DMS 273 (cell line): ENCODE results near the gene MYO18B.

Experiments used
- DNase-seq: peaks from one replicate; lab custom pipeline; 2025; ENCODE audit not compliant: unreplicated experiment; lab: John Stamatoyannopoulos, UW

The MYO18B gene

GRCh38 chr22:25844601-25845000, 102.6 kb downstream of the MYO18B start:
- no peak for DNase-seq

- DNase-seq: no peak
Measured at GRCh38 chr22:25845985-25846745, 104.2 kb downstream of the MYO18B start.

- no peak for DNase-seq
Measured at GRCh38 chr22:25847451-25847850, 105.5 kb downstream of the MYO18B start.

GRCh38 chr22:25848954-25849353, 107.0 kb downstream of the MYO18B start:
- no peak for DNase-seq

- DNase-seq: no peak
Measured at GRCh38 chr22:25849522-25849921, 107.5 kb downstream of the MYO18B start.

GRCh38 chr22:25852223-25852622, 110.2 kb downstream of the MYO18B start:
- no peak for DNase-seq

- DNase-seq: peak; percentile 11
Measured at GRCh38 chr22:25853078-25853477, 111.1 kb downstream of the MYO18B start.

- peak; percentile 76 for DNase-seq
Measured at GRCh38 chr22:25853501-25854284, 111.7 kb downstream of the MYO18B start.

GRCh38 chr22:25869771-25870170, 127.8 kb downstream of the MYO18B start:
- DNase-seq: no peak

- no peak for DNase-seq
Measured at GRCh38 chr22:25874327-25874726, 132.3 kb downstream of the MYO18B start.

GRCh38 chr22:25875461-25875860, 133.5 kb downstream of the MYO18B start:
- no peak for DNase-seq

- no peak for DNase-seq
Measured at GRCh38 chr22:25876871-25877270, 134.9 kb downstream of the MYO18B start.

GRCh38 chr22:25878933-25879332, 136.9 kb downstream of the MYO18B start:
- DNase-seq: no peak

- no peak for DNase-seq
Measured at GRCh38 chr22:25880524-25880923, 138.5 kb downstream of the MYO18B start.

GRCh38 chr22:25881210-25881755, 139.3 kb downstream of the MYO18B start:
- DNase-seq: no peak

- no peak for DNase-seq
Measured at GRCh38 chr22:25882360-25882759, 140.4 kb downstream of the MYO18B start.

GRCh38 chr22:25883482-25884033, 141.6 kb downstream of the MYO18B start:
- no peak for DNase-seq

GRCh38 chr22:25884121-25884520, 142.1 kb downstream of the MYO18B start:
- DNase-seq: no peak

- DNase-seq: peak; percentile 67
Measured at GRCh38 chr22:25888399-25889054, 146.5 kb downstream of the MYO18B start.

GRCh38 chr22:25890651-25891050, 148.7 kb downstream of the MYO18B start:
- no peak for DNase-seq

GRCh38 chr22:25892678-25893077, 150.7 kb downstream of the MYO18B start:
- peak; percentile 19 for DNase-seq
